Measurements from ENCODE around the gene EXOC6B.

DNA sequence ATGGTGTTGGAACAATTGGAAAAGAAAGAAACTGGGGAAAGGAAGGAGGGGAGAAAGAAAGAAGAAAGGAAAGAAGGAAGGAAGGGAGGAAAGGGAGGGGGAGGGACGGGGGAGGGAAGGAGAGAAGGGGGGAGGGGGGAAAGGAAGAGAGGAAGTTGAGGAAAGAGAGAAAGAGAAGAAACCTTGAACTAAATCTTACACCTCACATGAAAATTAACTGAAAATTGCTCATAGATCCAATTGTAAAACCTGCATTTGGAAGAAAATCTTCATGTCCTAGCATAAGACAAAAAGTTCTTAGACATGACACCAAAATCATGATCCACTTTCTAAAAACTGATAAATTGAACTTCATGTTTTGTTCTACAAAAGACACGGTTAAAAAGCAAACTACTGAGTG is 163.8 kb downstream of the EXOC6B start:
- TF ChIP-seq YY1 (IDR thresholded peaks at IDR 0.05; ENCODE audit: insufficient read depth, insufficient read length) (no peak), ZNF274 (IDR thresholded peaks at IDR 0.05; ENCODE audit: low read depth, low read length) (no peak), SUZ12 (IDR thresholded peaks at IDR 0.05; ENCODE audit: extremely low read depth, insufficient read depth, insufficient read length) (no peak)

Measured in NT2/D1 (cell line).